ENCODE measurements around the gene CEACAM3. TPM values are rescaled to one million over a fixed set of nuclear protein-coding genes. Genes with fewer than 3 reads are reported as not detected.

Gene CEACAM3
- total and polyA plus RNA-seq, 2 donors from 2014 or later: 0.69 TPM; not detected in 1

DNA sequence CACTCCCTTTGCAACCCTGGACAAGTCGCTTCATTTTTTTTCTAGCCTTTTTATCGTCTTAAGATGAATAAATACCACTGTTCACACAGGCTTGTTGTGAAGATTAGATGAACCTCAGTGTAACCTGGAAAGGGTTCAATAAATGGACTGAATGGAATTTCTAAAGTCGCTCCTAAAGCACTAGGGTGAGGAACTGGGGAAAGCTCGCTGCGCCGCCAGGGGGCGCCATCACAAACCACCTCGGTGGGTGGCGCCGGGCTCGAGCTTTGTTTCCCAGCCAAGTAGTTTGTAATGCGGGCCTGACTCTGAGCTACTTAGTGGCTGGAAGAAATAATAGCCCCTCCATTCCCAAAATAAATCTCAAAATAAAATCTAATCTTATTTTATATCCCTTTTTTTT lies 43.2 kb upstream of the CEACAM3 start:
- Histone ChIP-seq H3K27ac (ENCODE audit: low read depth in 2 of 2, low read length in 2 of 2) (no peak overlapping the region), H3K27me3 (ENCODE audit: control insufficient read depth, insufficient read depth, low read length) (no peaks in the 10 kb centered on the region), H3K9ac (ENCODE audit: low read length in 3 of 3) (no peak overlapping the region), H3K9me3 (ENCODE audit: control insufficient read depth in 2 of 3, insufficient read depth in 1 of 3, low read length in 3 of 3) (no peaks in the 10 kb centered on the region), H3K4me3 (ENCODE audit: low read length in 3 of 3) (no peak overlapping the region), H3K36me3 (ENCODE audit: control insufficient read depth in 2 of 3, insufficient read depth in 3 of 3, low read length in 3 of 3) (no peaks in the 10 kb centered on the region), H3K4me1 (ENCODE audit: control insufficient read depth in 2 of 3, insufficient read depth in 2 of 3, low read depth in 1 of 3, low read length in 3 of 3) (no peaks in the 10 kb centered on the region)
- intact Hi-C loops (cut with DNase I): no loop called here
- TF ChIP-seq, protein P1, sequence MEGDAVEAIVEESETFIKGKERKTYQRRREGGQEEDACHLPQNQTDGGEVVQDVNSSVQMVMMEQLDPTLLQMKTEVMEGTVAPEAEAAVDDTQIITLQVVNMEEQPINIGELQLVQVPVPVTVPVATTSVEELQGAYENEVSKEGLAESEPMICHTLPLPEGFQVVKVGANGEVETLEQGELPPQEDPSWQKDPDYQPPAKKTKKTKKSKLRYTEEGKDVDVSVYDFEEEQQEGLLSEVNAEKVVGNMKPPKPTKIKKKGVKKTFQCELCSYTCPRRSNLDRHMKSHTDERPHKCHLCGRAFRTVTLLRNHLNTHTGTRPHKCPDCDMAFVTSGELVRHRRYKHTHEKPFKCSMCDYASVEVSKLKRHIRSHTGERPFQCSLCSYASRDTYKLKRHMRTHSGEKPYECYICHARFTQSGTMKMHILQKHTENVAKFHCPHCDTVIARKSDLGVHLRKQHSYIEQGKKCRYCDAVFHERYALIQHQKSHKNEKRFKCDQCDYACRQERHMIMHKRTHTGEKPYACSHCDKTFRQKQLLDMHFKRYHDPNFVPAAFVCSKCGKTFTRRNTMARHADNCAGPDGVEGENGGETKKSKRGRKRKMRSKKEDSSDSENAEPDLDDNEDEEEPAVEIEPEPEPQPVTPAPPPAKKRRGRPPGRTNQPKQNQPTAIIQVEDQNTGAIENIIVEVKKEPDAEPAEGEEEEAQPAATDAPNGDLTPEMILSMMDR (IDR thresholded peaks at IDR 0.05; ENCODE audit: borderline replicate concordance, extremely low read depth, insufficient read depth): peak; percentile 51
- no peak for FAIRE-seq
- peak in 1 of 5 donors; percentile 4 for DNase-seq

DNA sequence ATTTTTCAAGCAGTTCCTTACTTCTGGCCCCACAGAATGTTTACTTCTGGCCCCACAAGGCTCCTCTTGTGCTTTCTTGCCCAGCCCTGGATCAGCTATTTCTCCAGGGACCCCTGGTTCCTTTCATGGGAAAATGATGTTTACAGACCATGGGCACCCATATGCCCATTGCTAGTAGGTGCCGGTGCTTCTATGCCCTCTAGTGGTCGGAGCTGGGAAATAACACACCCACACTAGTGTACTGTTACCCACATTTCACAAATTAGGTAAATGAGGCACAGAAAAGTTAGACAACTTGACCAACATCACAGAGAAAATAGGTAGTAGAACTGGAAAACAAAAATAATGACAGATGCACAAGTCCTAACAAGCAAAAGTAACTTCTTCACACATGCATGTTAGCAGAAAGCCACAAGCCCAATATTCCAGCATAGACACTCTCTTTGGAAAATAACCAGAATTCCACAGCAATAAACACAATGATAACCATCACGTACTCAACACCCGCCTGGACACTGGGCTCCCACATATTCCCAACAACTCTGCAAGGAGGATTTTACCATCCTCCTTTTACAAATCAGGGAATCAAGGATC lies 42.4 kb upstream of the CEACAM3 start:
- TF ChIP-seq, protein P1 (IDR thresholded peaks at IDR 0.05; ENCODE audit: borderline replicate concordance, extremely low read depth, insufficient read depth): peak; percentile 58
- intact Hi-C loops (cut with DNase I): no loop called here
- Histone ChIP-seq H3K4me3 (ENCODE audit: low read length in 3 of 3) (no peak overlapping the region), H3K9ac (ENCODE audit: low read length in 3 of 3) (no peak overlapping the region), H3K9me3 (ENCODE audit: control insufficient read depth in 2 of 3, insufficient read depth in 1 of 3, low read length in 3 of 3) (no peaks in the 10 kb centered on the region), H3K27me3 (ENCODE audit: control insufficient read depth, insufficient read depth, low read length) (no peaks in the 10 kb centered on the region), H3K27ac (ENCODE audit: low read depth in 2 of 2, low read length in 2 of 2) (no peak overlapping the region), H3K36me3 (ENCODE audit: control insufficient read depth in 2 of 3, insufficient read depth in 3 of 3, low read length in 3 of 3) (no peaks in the 10 kb centered on the region), H3K4me1 (ENCODE audit: control insufficient read depth in 2 of 3, insufficient read depth in 2 of 3, low read depth in 1 of 3, low read length in 3 of 3) (no peaks in the 10 kb centered on the region)
- FAIRE-seq (no peak), DNase-seq (peak in 3 of 5 donors; percentile 13 to 34 (median 16))

DNA sequence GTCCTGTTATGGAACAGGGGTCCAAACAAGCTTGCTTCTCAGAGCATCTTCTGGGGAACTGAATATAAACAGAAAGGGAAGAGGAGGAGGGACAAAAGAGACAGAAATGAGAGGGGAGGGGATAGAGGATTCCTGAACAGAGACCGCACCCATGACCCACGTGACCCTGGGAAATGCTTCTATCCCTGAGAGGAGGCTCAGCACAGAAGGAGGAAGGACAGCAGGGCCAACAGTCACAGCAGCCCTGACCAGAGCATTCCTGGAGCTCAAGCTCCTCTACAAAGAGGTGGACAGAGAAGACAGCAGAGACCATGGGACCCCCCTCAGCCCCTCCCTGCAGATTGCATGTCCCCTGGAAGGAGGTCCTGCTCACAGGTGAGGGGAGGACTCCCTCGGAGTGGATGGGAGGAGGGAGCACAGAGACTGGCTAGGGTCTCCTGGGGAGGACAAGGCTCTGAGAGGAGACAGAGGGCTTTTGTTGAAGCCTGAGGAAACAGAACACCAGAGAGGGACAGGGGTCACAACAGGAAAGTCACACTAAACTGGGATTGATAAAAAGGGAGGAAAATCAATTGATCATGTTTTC lies 41.0 kb upstream of the CEACAM3 start, which contains the start of gene CEACAM6:
Gene CEACAM6 (plus strand): TSS at position 203 of the 586 bp plus-strand sequence. CDS start 109 bp downstream, at position 312.
- Histone ChIP-seq H3K4me3 (ENCODE audit: low read length in 3 of 3) (no peak within 1 kb of the TSS), H3K27me3 (ENCODE audit: control insufficient read depth, insufficient read depth, low read length) (no peaks in the 10 kb centered on the region), H3K9ac (ENCODE audit: low read length in 3 of 3) (no peak within 1 kb of the TSS), H3K9me3 (ENCODE audit: control insufficient read depth in 2 of 3, insufficient read depth in 1 of 3, low read length in 3 of 3) (no peaks in the 10 kb centered on the region), H3K27ac (ENCODE audit: low read depth in 2 of 2, low read length in 2 of 2) (no peak within 1 kb of the TSS), H3K4me1 (ENCODE audit: control insufficient read depth in 2 of 3, insufficient read depth in 2 of 3, low read depth in 1 of 3, low read length in 3 of 3) (no peaks in the 10 kb centered on the region), H3K36me3 (ENCODE audit: control insufficient read depth in 2 of 3, insufficient read depth in 3 of 3, low read length in 3 of 3) (no peaks in the 10 kb centered on the region)
- TF ChIP-seq, protein P1 (IDR thresholded peaks at IDR 0.05; ENCODE audit: borderline replicate concordance, extremely low read depth, insufficient read depth): no peak
- no peak for DNase-seq
- no peak for FAIRE-seq
- intact Hi-C loops (cut with DNase I): no loop called here

All from kidney (tissue), 14 donors.